Measurements from ENCODE around the gene MORC2.

Gene MORC2

DNA sequence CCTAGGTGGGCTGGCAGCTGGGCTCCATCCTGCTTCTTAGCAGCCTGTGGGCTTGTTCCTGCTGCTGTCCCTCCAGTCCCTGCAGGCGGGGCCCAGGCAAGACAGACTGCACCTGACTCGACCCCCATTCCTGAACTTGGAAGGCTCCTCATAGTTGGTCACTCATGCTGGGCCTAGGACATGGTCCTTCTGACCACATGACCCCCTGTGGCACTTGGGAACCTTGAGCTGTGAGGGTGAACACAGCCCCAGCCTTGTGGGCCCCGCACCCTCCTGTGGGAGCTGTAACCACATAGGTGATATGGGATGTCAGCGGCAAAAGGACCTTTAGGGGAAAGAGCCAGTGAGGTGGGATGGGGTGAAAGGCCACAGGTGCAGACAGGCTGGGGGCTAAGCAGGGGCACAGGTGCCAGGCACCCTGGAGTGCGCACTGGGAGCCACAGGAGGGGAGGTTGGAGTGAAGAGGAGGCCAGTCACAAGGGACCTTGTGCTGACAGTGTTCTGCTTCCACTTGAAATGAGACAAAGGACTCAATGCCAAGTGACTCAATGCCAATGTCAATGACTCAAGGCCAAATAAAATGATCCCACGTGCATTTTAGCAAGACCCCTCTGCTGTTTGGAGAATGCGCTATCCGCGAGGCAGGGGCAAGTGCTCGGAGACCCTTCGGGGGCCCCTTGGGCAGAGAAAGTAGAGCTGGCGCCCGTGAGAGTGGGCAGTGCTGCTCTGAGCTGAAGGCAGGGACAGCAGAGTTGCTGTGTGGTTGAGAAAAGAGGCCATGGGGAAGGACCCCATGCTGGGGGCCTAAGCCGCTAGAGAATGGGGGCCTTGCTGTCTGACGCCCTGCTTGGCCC is 90.7 kb downstream of the MORC2 start:
- no peak overlapping the region for H3K4me2 ChIP-seq (ENCODE audit: insufficient read depth, low read length)
- H3K27ac ChIP-seq (ENCODE audit: low read length) = no peak overlapping the region
- no peak overlapping the region for H2AFZ ChIP-seq (ENCODE audit: low read depth, low read length)
- H4K20me1 ChIP-seq (ENCODE audit: insufficient read depth, low read length) = no peaks in the 10 kb centered on the region; the same call in 1 of the 2 replicates
- no peaks in the 10 kb centered on the region for H3K36me3 ChIP-seq (ENCODE audit: insufficient read depth, low read length)
- no peak overlapping the region for H3K9ac ChIP-seq (ENCODE audit: low read depth, low read length)
- TF ChIP-seq CTCF (IDR thresholded peaks at IDR 0.05; ENCODE audit: borderline replicate concordance, extremely low read depth, low read length, poor library complexity, severe bottlenecking) (no peak), EZH2 (IDR thresholded peaks at IDR 0.05; ENCODE audit: borderline replicate concordance, low read depth, low read length, severe bottlenecking) (no peak)
- H3K9me3 ChIP-seq (ENCODE audit: insufficient read depth, low read length, severe bottlenecking) = no peaks in the 10 kb centered on the region
- no peaks in the 10 kb centered on the region for H3K27me3 ChIP-seq (ENCODE audit: insufficient read depth, low read length, poor library complexity)
- no peak overlapping the region for H3K4me3 ChIP-seq (ENCODE audit: low read depth in 1 of 2, low read length in 2 of 2)
- DNase-seq (no peak), ATAC-seq (ENCODE audit: insufficient read depth, low read depth) (no peak)
- H3K4me1 ChIP-seq (ENCODE audit: insufficient read depth, low read length) = no peaks in the 10 kb centered on the region
- no peaks in the 10 kb centered on the region for H3K79me2 ChIP-seq (ENCODE audit: insufficient read depth, low read length)

DNA sequence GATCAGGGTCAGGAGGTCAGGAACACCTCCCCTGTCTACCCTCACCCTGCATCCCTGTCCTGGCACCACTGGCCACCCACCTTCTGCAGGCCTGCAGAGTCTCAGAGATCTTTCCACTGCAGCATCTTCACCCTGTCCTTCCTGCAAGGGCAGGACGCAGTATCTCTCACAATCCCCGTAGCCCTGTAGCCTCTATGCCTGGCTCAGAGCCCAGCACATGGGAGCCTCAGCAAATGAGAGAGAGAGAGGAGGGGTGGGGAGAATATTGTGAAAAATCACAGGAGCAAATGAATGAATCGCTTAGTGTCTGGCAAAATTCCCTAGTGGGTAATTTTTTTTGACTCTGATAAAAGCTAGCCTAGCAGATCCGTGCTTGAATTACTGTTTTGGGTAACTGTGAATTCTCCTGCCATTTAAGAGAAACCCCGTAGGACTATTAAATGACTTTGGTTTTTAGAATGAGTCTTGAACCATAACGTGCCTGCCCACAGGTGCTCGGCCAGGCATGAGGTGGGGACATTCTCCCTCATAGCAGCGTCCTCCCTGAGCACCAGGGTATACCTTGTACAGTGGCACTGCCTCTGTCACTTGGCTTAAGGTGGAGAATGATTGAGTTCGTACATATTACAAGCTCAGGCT is 91.5 kb downstream of the MORC2 start:
- no peak overlapping the region for H3K4me2 ChIP-seq (ENCODE audit: insufficient read depth, low read length)
- H2AFZ ChIP-seq (ENCODE audit: low read depth, low read length) = no peak overlapping the region
- ATAC-seq (ENCODE audit: insufficient read depth, low read depth) = no peak
- H3K27ac ChIP-seq (ENCODE audit: low read length) = no peak overlapping the region
- no peaks in the 10 kb centered on the region for H3K27me3 ChIP-seq (ENCODE audit: insufficient read depth, low read length, poor library complexity)
- H3K79me2 ChIP-seq (ENCODE audit: insufficient read depth, low read length) = no peaks in the 10 kb centered on the region
- no peak overlapping the region for H3K9ac ChIP-seq (ENCODE audit: low read depth, low read length)
- H4K20me1 ChIP-seq (ENCODE audit: insufficient read depth, low read length) = no peaks in the 10 kb centered on the region; the same call in 1 of the 2 replicates
- H3K36me3 ChIP-seq (ENCODE audit: insufficient read depth, low read length) = no peaks in the 10 kb centered on the region
- TF ChIP-seq EZH2 (IDR thresholded peaks at IDR 0.05; ENCODE audit: borderline replicate concordance, low read depth, low read length, severe bottlenecking) (no peak), CTCF (IDR thresholded peaks at IDR 0.05; ENCODE audit: borderline replicate concordance, extremely low read depth, low read length, poor library complexity, severe bottlenecking) (no peak)
- H3K9me3 ChIP-seq (ENCODE audit: insufficient read depth, low read length, severe bottlenecking) = no peaks in the 10 kb centered on the region
- H3K4me1 ChIP-seq (ENCODE audit: insufficient read depth, low read length) = no peaks in the 10 kb centered on the region
- no peak overlapping the region for H3K4me3 ChIP-seq (ENCODE audit: low read depth in 1 of 2, low read length in 2 of 2)
- DNase-seq = no peak

- Histone ChIP-seq H3K4me3 (ENCODE audit: low read depth in 1 of 2, low read length in 2 of 2) (no peak overlapping the region), H4K20me1 (ENCODE audit: insufficient read depth, low read length) (no peaks in the 10 kb centered on the region; the same call in 1 of the 2 replicates), H3K4me1 (ENCODE audit: insufficient read depth, low read length) (no peaks in the 10 kb centered on the region), H3K9ac (ENCODE audit: low read depth, low read length) (no peak overlapping the region), H3K79me2 (ENCODE audit: insufficient read depth, low read length) (no peaks in the 10 kb centered on the region), H3K4me2 (ENCODE audit: insufficient read depth, low read length) (no peak overlapping the region), H3K9me3 (ENCODE audit: insufficient read depth, low read length, severe bottlenecking) (no peaks in the 10 kb centered on the region), H3K36me3 (ENCODE audit: insufficient read depth, low read length) (no peaks in the 10 kb centered on the region), H3K27me3 (ENCODE audit: insufficient read depth, low read length, poor library complexity) (no peaks in the 10 kb centered on the region), H3K27ac (ENCODE audit: low read length) (no peak overlapping the region), H2AFZ (ENCODE audit: low read depth, low read length) (no peak overlapping the region)
- DNase-seq = no peak
- no peak for TF ChIP-seq EZH2 (IDR thresholded peaks at IDR 0.05; ENCODE audit: borderline replicate concordance, low read depth, low read length, severe bottlenecking)
- no peak for TF ChIP-seq CTCF (IDR thresholded peaks at IDR 0.05; ENCODE audit: borderline replicate concordance, extremely low read depth, low read length, poor library complexity, severe bottlenecking)
- no peak for ATAC-seq (ENCODE audit: insufficient read depth, low read depth)
These were observed 92.3 kb downstream of the MORC2 start for GRCh38 chr22:30876221-30876751.

Data from DND-41 (cell line).